AG04449 (cell line): ENCODE results near the gene IL6R.

Experiments used
- CTCF ChIA-PET: fragments of 350-600 bp; formaldehyde crosslinking; extraction: SDS; loops from one replicate; lab custom pipeline; 2021; ENCODE audit warnings: antibody characterized with exemption; lab: Yijun Ruan, JAX
- POLR2A ChIA-PET: fragments of 400-600, 350-600 bp; formaldehyde crosslinking; extraction: SDS; loops from one replicate; lab custom pipeline; 2020; ENCODE audit warnings: antibody characterized with exemption, inconsistent platforms; lab: Yijun Ruan, JAX
- DNase-seq: peaks from one replicate; pipeline ENCODE4 v3.0.0-alpha.2; 2010; ENCODE audit warnings: low read depth, low spot score
- H3K4me3 ChIP-seq: 2 replicates; pipeline ENCODE4 v1.5.1; 2011; ENCODE audit warnings: low read depth, mild to moderate bottlenecking, control low read depth, low read length
- TF ChIP-seq, protein P1 (sequence below): IDR thresholded peaks from one replicate; pipeline ENCODE4 v1.5.1; 2011; ENCODE audit warnings: mild to moderate bottlenecking, moderate library complexity, low read length, control low read depth, inconsistent platforms; ENCODE audit not compliant: insufficient read depth; ENCODE audit errors: missing control alignments

The IL6R gene

GRCh38 chr1:154490317-154490716 lies 85.2 kb downstream of the IL6R start:
- no peak for DNase-seq
- ChIA-PET POLR2A (no interaction called here), CTCF (interaction anchor here (1.0 to 5.1 kb wide), 3 partner anchors 10 to 56 kb away, joined by 3 to 42 read pairs (median 6); no protein-coding TSS in a partner anchor)
- no peak overlapping the region for H3K4me3 ChIP-seq
- TF ChIP-seq, protein P1, sequence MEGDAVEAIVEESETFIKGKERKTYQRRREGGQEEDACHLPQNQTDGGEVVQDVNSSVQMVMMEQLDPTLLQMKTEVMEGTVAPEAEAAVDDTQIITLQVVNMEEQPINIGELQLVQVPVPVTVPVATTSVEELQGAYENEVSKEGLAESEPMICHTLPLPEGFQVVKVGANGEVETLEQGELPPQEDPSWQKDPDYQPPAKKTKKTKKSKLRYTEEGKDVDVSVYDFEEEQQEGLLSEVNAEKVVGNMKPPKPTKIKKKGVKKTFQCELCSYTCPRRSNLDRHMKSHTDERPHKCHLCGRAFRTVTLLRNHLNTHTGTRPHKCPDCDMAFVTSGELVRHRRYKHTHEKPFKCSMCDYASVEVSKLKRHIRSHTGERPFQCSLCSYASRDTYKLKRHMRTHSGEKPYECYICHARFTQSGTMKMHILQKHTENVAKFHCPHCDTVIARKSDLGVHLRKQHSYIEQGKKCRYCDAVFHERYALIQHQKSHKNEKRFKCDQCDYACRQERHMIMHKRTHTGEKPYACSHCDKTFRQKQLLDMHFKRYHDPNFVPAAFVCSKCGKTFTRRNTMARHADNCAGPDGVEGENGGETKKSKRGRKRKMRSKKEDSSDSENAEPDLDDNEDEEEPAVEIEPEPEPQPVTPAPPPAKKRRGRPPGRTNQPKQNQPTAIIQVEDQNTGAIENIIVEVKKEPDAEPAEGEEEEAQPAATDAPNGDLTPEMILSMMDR = no peak

DNA sequence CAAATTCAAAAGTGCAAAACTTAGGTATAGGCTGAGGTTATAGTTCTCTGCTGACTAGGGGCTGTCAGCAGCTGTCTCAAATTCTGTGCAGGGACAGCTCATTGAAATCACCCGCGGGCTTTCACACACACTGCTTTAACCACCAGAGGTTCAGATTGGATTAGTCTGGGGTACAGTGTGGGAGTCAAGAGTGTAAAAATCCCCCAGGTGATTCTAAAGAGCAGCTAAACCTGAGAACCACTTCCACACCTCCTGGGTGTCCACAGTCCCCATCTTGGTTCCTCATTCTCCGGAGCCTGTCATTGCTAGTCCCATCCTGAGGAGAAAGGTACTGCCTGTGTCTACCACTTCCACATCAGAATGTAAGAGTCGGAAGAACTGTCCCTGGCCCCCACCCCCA lies 87.0 kb downstream of the IL6R start:
- ChIA-PET CTCF (interaction anchor here (5.1 kb wide), 1 partner anchor 12 kb away, joined by 42 read pairs; no protein-coding TSS in a partner anchor), POLR2A (no interaction called here)
- TF ChIP-seq, protein P1 = no peak
- DNase-seq = no peak
- no peak overlapping the region for H3K4me3 ChIP-seq

DNA sequence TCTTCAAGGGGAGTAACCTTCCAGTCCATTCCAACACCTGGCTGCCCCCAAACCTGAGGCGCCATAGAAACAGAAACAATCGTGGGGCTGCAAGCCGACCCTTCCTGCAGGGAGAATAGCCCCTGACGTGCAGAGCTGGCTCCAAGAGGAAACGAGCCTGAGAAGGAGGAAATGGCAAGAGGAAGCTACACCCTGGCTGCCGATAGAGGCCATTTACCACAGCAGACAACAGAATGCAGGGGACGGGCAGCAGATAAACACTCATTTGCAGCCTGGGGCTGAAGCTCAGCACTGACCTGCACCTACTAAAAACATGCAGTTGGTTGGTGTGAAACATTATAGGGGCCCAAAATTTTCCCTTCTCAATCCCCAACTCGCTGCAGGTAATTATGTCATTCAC lies 88.1 kb downstream of the IL6R start:
- no peak for DNase-seq
- CTCF ChIA-PET = interaction anchor here (0.9 to 5.1 kb wide), 2 partner anchors 13 to 54 kb away, joined by 3 to 42 read pairs; no protein-coding TSS in a partner anchor
- POLR2A ChIA-PET = no interaction called here
- TF ChIP-seq, protein P1 = no peak
- H3K4me3 ChIP-seq = no peak overlapping the region

DNA sequence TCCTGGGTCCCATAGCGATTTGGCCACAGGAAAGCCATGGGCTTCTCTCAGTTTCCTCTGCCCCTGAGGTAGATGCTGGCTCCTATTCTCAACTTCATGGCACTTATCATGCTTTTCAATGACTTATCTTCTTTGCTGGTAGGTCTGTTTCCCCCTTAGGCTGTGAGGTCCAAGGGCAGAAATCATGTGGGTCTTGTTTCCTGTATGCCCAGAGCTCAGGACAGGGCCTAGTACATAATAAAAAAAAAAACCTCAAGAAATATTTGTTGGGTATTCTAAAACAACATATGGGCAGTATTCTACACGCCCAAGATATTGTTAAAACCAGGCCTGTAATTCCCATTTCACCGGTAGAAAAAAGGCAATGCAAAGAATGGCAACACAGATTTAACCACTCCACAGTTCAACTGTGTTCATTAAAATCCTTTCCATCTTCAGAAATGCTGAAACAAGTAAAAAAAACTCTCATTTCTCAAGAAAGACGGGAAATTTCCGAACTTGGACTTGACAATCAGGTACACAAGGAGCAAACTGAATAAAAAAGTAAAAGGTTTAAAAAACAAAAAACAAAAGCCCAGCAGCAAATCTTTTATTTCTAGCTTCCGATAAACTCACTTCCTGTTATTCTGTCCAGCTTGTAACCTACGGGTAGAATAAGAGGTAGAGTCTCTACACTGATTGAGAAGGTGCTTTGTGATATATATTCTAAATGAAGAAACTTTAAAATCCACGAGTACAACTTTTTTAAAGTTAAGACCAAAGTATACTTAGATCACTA lies 90.5 kb downstream of the IL6R start:
- POLR2A ChIA-PET = no interaction called here
- CTCF ChIA-PET = interaction anchor here (1.0 kb wide), 2 partner anchors 15 to 51 kb away, joined by 3 read pairs; no protein-coding TSS in a partner anchor
- H3K4me3 ChIP-seq = no peak overlapping the region
- DNase-seq = no peak
- TF ChIP-seq, protein P1 = no peak

- ChIA-PET POLR2A (no interaction called here), CTCF (interaction anchor here (1.0 to 1.3 kb wide), 2 partner anchors 16 to 50 kb away, joined by 3 read pairs; no protein-coding TSS in a partner anchor)
- DNase-seq = no peak
- H3K4me3 ChIP-seq = no peak overlapping the region
- TF ChIP-seq, protein P1 = no peak
Measured at GRCh38 chr1:154496383-154496782, 91.2 kb downstream of the IL6R start.
